GM20431 (cell line): ENCODE measurements around the gene CRADD.
"Not testable (repeated sequence)": the region's sequence is repeated elsewhere in the genome, so short reads cannot be mapped to it uniquely, and the experiment has no call there.

Experiments
- in situ Hi-C: fragments of 300-500 bp; cut with MseI, MboI; formaldehyde crosslinking; loops from one replicate; pipeline ENCODE4 v1.15.0; 2020; ENCODE audit warnings: low sequenced_read_pairs; ENCODE audit not compliant: unreplicated experiment

The CRADD gene

GRCh38 chr12:93776581-93777018 lies 99.4 kb downstream of the CRADD start:
- in situ Hi-C loops, result no loop called here

GRCh38 chr12:93777254-93777653 lies 100.1 kb downstream of the CRADD start:
- in situ Hi-C loops, result no loop called here

GRCh38 chr12:93778306-93778705 lies 101.1 kb downstream of the CRADD start:
- in situ Hi-C loops, result no loop called here

GRCh38 chr12:93778766-93779165 lies 101.6 kb downstream of the CRADD start:
- in situ Hi-C loops, result no loop called here

- in situ Hi-C loops, result no loop called here
Observed at GRCh38 chr12:93780101-93780641, 103.0 kb downstream of the CRADD start.

GRCh38 chr12:93780886-93781285 lies 103.7 kb downstream of the CRADD start:
- in situ Hi-C loops, result not testable (repeated sequence)

- in situ Hi-C loops, result not testable (repeated sequence)
Observed at GRCh38 chr12:93781961-93782360, 104.8 kb downstream of the CRADD start.

GRCh38 chr12:93782853-93783252 lies 105.7 kb downstream of the CRADD start:
- in situ Hi-C loops, result no loop called here

- in situ Hi-C loops, result no loop called here
Observed at GRCh38 chr12:93783832-93784231, 106.7 kb downstream of the CRADD start.

GRCh38 chr12:93784339-93785086 lies 107.3 kb downstream of the CRADD start:
- in situ Hi-C loops, result no loop called here

- in situ Hi-C loops, result no loop called here
Observed at GRCh38 chr12:93785249-93786010, 108.3 kb downstream of the CRADD start.

GRCh38 chr12:93786656-93787397 lies 109.7 kb downstream of the CRADD start:
- in situ Hi-C loops, result no loop called here

GRCh38 chr12:93788853-93789252 lies 111.7 kb downstream of the CRADD start:
- in situ Hi-C loops, result no loop called here

- in situ Hi-C loops, result no loop called here
Observed at GRCh38 chr12:93789767-93790166, 112.6 kb downstream of the CRADD start.

- in situ Hi-C loops, result no loop called here
Observed at GRCh38 chr12:93790472-93791152, 113.4 kb downstream of the CRADD start.

GRCh38 chr12:93793007-93793406 lies 115.8 kb downstream of the CRADD start:
- in situ Hi-C loops, result no loop called here

GRCh38 chr12:93793983-93794382 lies 116.8 kb downstream of the CRADD start:
- in situ Hi-C loops, result no loop called here

- in situ Hi-C loops, result no loop called here
Observed at GRCh38 chr12:93794738-93795137, 117.6 kb downstream of the CRADD start.

GRCh38 chr12:93795352-93795751 lies 118.2 kb downstream of the CRADD start:
- in situ Hi-C loops, result no loop called here

GRCh38 chr12:93796729-93797128 lies 119.6 kb downstream of the CRADD start:
- in situ Hi-C loops, result no loop called here
